ENCODE data around the gene NRAP. TPM values are rescaled to one million over a fixed set of nuclear protein-coding genes. Genes with fewer than 3 reads are reported as not detected.

The NRAP gene
- total and polyA plus RNA-seq, 10 of the 15 experiments (the other 5 are each of a cell fraction or from before 2014, with no cell fraction given): not detected

- TF ChIP-seq PRDM15 (CRISPR knock-in tag; IDR thresholded peaks at IDR 0.05) (no peak), EGR1 (IDR thresholded peaks at IDR 0.05; ENCODE audit: borderline replicate concordance in 1 of 2, low read depth in 2 of 2, low read length in 2 of 2) (no peak), YY1 (IDR thresholded peaks at IDR 0.05; ENCODE audit: low read depth, low read length) (no peak; the same call in 1 of the 2 replicates), JUNB (IDR thresholded peaks at IDR 0.05) (peak; percentile 94), TBL1XR1 (IDR thresholded peaks at IDR 0.05; ENCODE audit: low read depth, low read length) (no peak), IKZF2 (IDR thresholded peaks at IDR 0.05) (peak in 1 of 2 experiments; percentile 25; a peak in 1 of 4 replicates), CREM (IDR thresholded peaks at IDR 0.05; ENCODE audit: low read depth) (peak; percentile 90), USF2 (IDR thresholded peaks at IDR 0.05; ENCODE audit: borderline replicate concordance, low read depth, low read length) (no peak), EP300 (IDR thresholded peaks at IDR 0.05; ENCODE audit: borderline replicate concordance in 1 of 2, control insufficient read depth in 1 of 2, low read depth in 2 of 2, low read length in 2 of 2) (no peak; a peak in 1 of 4 replicates), HSF1 (IDR thresholded peaks at IDR 0.05; ENCODE audit: low read depth, low read length) (no peak), HCFC1 (IDR thresholded peaks at IDR 0.05; ENCODE audit: low read length) (no peak), MEF2A (IDR thresholded peaks at IDR 0.05; ENCODE audit: insufficient read depth, low read depth, low read length) (peak; percentile 69; the same call in 1 of the 2 replicates), GABPA (IDR thresholded peaks at IDR 0.05; ENCODE audit: low read depth) (peak; percentile 41; the same call in 1 of the 2 replicates), ZBTB11 (CRISPR knock-in tag; IDR thresholded peaks at IDR 0.05) (no peak), MTA2 (IDR thresholded peaks at IDR 0.05; ENCODE audit: low read depth) (no peak), EED (IDR thresholded peaks at IDR 0.05; ENCODE audit: low read depth) (peak; percentile 78), PKNOX1 (IDR thresholded peaks at IDR 0.05) (peak; percentile 68), NR2C1 (IDR thresholded peaks at IDR 0.05) (no peak), POLR2AphosphoS5 (IDR thresholded peaks at IDR 0.05; ENCODE audit: low read length) (no peak)
Measured at GRCh38 chr10:113666682-113667252, 2.9 kb upstream of the NRAP start (continued).

Data from GM12878 (cell line).